Activated B cell treated with CpG ODN at 0.5 μM for 24 hours (primary cell): ENCODE measurements around the gene GUCY2F. TPM values are rescaled to one million over a fixed set of nuclear protein-coding genes. Genes with fewer than 3 reads are reported as not detected.

ENCODE experiments used
- ATAC-seq: fragments of 200-7000 bp; cut with Tn5 transposase; one replicate; pipeline ENCODE4 v1.10.0; 2021; ENCODE audit warnings: low read depth, mild to moderate bottlenecking, moderate library complexity
- CTCF ChIA-PET: fragments of 350-600 bp; sonication (Branson Sonifier 250); formaldehyde crosslinking; loops from one replicate; lab custom pipeline; 2021; ENCODE audit warnings: antibody characterized with exemption; lab: Charles Lee
- POLR2A ChIA-PET: fragments of 350-600 bp; sonication (Branson Sonifier 250); formaldehyde crosslinking; loops from one replicate; lab custom pipeline; 2021; ENCODE audit warnings: antibody characterized with exemption; lab: Charles Lee
- DNase-seq: peaks from one replicate; pipeline ENCODE4 v3.0.0; 2022
- H3K27ac Mint-ChIP-seq: one replicate; pipeline ENCODE4 v1.8.0; 2020; ENCODE audit warnings: mixed read lengths
- H3K27me3 Mint-ChIP-seq: one replicate; pipeline ENCODE4 v1.8.0; 2021; ENCODE audit warnings: mixed read lengths
- H3K36me3 Mint-ChIP-seq: one replicate; pipeline ENCODE4 v1.8.0; 2021; ENCODE audit warnings: low read depth, mixed read lengths
- H3K4me1 Mint-ChIP-seq: one replicate; pipeline ENCODE4 v1.8.0; 2021; ENCODE audit warnings: mixed read lengths
- H3K4me3 Mint-ChIP-seq: one replicate; pipeline ENCODE4 v1.8.0; 2020; ENCODE audit warnings: mild to moderate bottlenecking, mixed read lengths
- H3K9me3 Mint-ChIP-seq: one replicate; pipeline ENCODE4 v1.8.0; 2020; ENCODE audit warnings: mixed read lengths
- CTCF ChIP-seq: fragments of 200-600 bp; IDR thresholded peaks from one replicate; pipeline ENCODE4 v1.8.0; 2022; ENCODE audit warnings: antibody characterized with exemption, mild to moderate bottlenecking
- intact Hi-C: fragments of 100-400 bp; cut with micrococcal nuclease; formaldehyde crosslinking; loops from one replicate; pipeline ENCODE4 v1.15.1; 2024
- total RNA-seq: library from RNA; stranded (reverse); gene quantifications from 2 replicates; pipeline ENCODE4 v1.2.3, GENCODE V29; 2022

The GUCY2F gene
- total RNA-seq, 1 donor from 2014 or later, result not detected

- Mint-ChIP-seq H3K9me3 (no peaks in the 10 kb centered on the region), H3K27ac (no peak overlapping the region), H3K27me3 (peaks cover 2% of the 10 kb centered on the region), H3K4me1 (no peaks in the 10 kb centered on the region), H3K36me3 (no peaks in the 10 kb centered on the region), H3K4me3 (no peak overlapping the region)
- intact Hi-C loops, result no loop called here
- DNase-seq, result no peak
- POLR2A ChIA-PET, result no interaction called here
- no peak for TF ChIP-seq CTCF
- no peak for ATAC-seq
- CTCF ChIA-PET, result no interaction called here
These were observed 92.0 kb downstream of the GUCY2F start for GRCh38 chrX:109389917-109390316.

GRCh38 chrX:109384699-109385098 lies 97.2 kb downstream of the GUCY2F start:
- Mint-ChIP-seq H3K4me3 (no peak overlapping the region), H3K27ac (no peak overlapping the region), H3K4me1 (no peaks in the 10 kb centered on the region), H3K27me3 (no peaks in the 10 kb centered on the region), H3K9me3 (no peaks in the 10 kb centered on the region), H3K36me3 (no peaks in the 10 kb centered on the region)
- intact Hi-C loops, result no loop called here
- no peak for TF ChIP-seq CTCF
- ATAC-seq (no peak), DNase-seq (no peak)
- ChIA-PET POLR2A (no interaction called here), CTCF (no interaction called here)

GRCh38 chrX:109382332-109382731 lies 99.6 kb downstream of the GUCY2F start:
- Mint-ChIP-seq H3K9me3 (no peaks in the 10 kb centered on the region), H3K4me3 (no peak overlapping the region), H3K4me1 (no peaks in the 10 kb centered on the region), H3K27me3 (no peaks in the 10 kb centered on the region), H3K27ac (no peak overlapping the region), H3K36me3 (no peaks in the 10 kb centered on the region)
- TF ChIP-seq CTCF, result no peak
- intact Hi-C loops, result no loop called here
- ChIA-PET POLR2A (no interaction called here), CTCF (no interaction called here)
- ATAC-seq (no peak), DNase-seq (no peak)

- ATAC-seq, result no peak
- Mint-ChIP-seq H3K27me3 (no peaks in the 10 kb centered on the region), H3K4me3 (no peak overlapping the region), H3K9me3 (no peaks in the 10 kb centered on the region), H3K4me1 (no peaks in the 10 kb centered on the region), H3K36me3 (no peaks in the 10 kb centered on the region), H3K27ac (no peak overlapping the region)
- ChIA-PET POLR2A (no interaction called here), CTCF (no interaction called here)
- no peak for DNase-seq
- intact Hi-C loops, result no loop called here
- no peak for TF ChIP-seq CTCF
These were observed 103.6 kb downstream of the GUCY2F start for GRCh38 chrX:109378281-109378680.

GRCh38 chrX:109374262-109374960 lies 107.5 kb downstream of the GUCY2F start:
- H3K9me3 Mint-ChIP-seq, result no peaks in the 10 kb centered on the region
- no peaks in the 10 kb centered on the region for H3K4me1 Mint-ChIP-seq
- DNase-seq (no peak), ATAC-seq (no peak)
- ChIA-PET POLR2A (no interaction called here), CTCF (no interaction called here)
- no peaks in the 10 kb centered on the region for H3K36me3 Mint-ChIP-seq
- H3K27ac Mint-ChIP-seq, result no peak overlapping the region
- H3K4me3 Mint-ChIP-seq, result no peak overlapping the region
- no peak for TF ChIP-seq CTCF
- intact Hi-C loops, result no loop called here
- H3K27me3 Mint-ChIP-seq, result no peaks in the 10 kb centered on the region
